ENCODE results near the gene LRP1. TPM values are rescaled to one million over a fixed set of nuclear protein-coding genes. Genes with fewer than 3 reads are reported as not detected.

The LRP1 gene
- total and polyA plus RNA-seq, 2 of the 4 experiments (the other 2 are of a cell fraction) = 73.1 to 142 TPM

DNA sequence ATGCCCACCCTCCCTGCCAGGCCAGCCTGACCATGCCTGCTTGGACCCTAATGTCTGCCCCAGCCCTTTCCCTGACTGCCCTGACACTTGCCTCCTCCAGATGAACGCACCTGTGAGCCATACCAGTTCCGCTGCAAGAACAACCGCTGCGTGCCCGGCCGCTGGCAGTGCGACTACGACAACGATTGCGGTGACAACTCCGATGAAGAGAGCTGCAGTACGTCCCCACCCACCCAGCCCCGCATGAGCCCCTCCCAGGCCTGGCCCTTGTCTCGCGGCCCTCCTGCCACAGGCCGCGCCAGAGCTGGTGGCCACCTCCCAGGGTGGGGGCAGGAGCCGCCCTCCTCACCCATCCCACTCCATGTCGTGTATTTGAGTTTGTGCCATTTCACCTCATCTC lies 74.0 kb downstream of the LRP1 start:
- Histone ChIP-seq H4K8ac (ENCODE audit: low read depth in 2 of 2, low read length in 2 of 2) (no peak overlapping the region), H3K9me1 (ENCODE audit: insufficient read depth, low read length) (no peaks in the 10 kb centered on the region), H3K4ac (ENCODE audit: low read depth, low read length) (no peak overlapping the region), H3K9ac (ENCODE audit: low read depth, low read length) (no peak overlapping the region), H4K91ac (ENCODE audit: insufficient read depth, low read depth, low read length) (no peak overlapping the region), H3K27ac (ENCODE audit: insufficient read depth, low read length) (no peak overlapping the region), H3K14ac (replicated peaks; ENCODE audit: low read depth, low read length) (no peak overlapping the region), H2BK5ac (ENCODE audit: low read depth, low read length, poor library complexity, severe bottlenecking) (no peak overlapping the region), H2BK120ac (ENCODE audit: low read depth, low read length) (no peak overlapping the region), H2AK5ac (ENCODE audit: low read depth, low read length) (no peak overlapping the region), H4K20me1 (ENCODE audit: insufficient read depth, low read length) (peaks cover 8% of the 10 kb centered on the region), H2AK9ac (replicated peaks; ENCODE audit: low read depth, low read length, poor library complexity) (no peak overlapping the region), H3K4me2 (ENCODE audit: low read depth, low read length) (no peak overlapping the region), H3K4me1 (ENCODE audit: control insufficient read depth, insufficient read depth, low read length) (no peaks in the 10 kb centered on the region), H3K36me3 (ENCODE audit: control insufficient read depth, insufficient read depth, low read length) (peaks cover 96% of the 10 kb centered on the region), H3K79me1 (ENCODE audit: low read depth in 1 of 2, low read length in 2 of 2) (peaks cover 4 to 11% of the 10 kb centered on the region in 2 experiments; a peak in 2 of 4 replicates), H3K56ac (ENCODE audit: extremely low read depth, insufficient read depth, low read length) (no peak overlapping the region), H3K27me3 (ENCODE audit: control insufficient read depth, insufficient read depth, low read length) (no peaks in the 10 kb centered on the region), H3K9me3 (ENCODE audit: control insufficient read depth, insufficient read depth, low read length) (no peaks in the 10 kb centered on the region), H3K4me3 (ENCODE audit: insufficient read depth, low read depth, low read length) (no peak overlapping the region), H2BK20ac (ENCODE audit: low read depth, low read length) (no peak overlapping the region), H2AFZ (replicated peaks; ENCODE audit: low read length, poor library complexity) (no peak overlapping the region), H2BK15ac (ENCODE audit: low read depth, low read length) (no peak overlapping the region), H3K23ac (ENCODE audit: low read depth, low read length) (no peak overlapping the region), H3K18ac (ENCODE audit: low read depth, low read length) (no peak overlapping the region), H4K5ac (ENCODE audit: low read depth, low read length) (no peak overlapping the region)
- WGBS, 2 experiments (ENCODE audit: extremely low coverage in 2 of 2, insufficient read length in 1 of 2) = 85% methylated on average over 5 of the region's 19 CpGs; no CpG with 5 or more reads in 1 of the 2 experiments
- ATAC-seq (ENCODE audit: low read depth) (no peak), DNase-seq (no peak)
- TF ChIP-seq RAD21 (IDR thresholded peaks at IDR 0.05; ENCODE audit: low read length) = no peak
- no peak for TF ChIP-seq CEBPB (IDR thresholded peaks at IDR 0.05; ENCODE audit: low read depth, low read length)
- TF ChIP-seq SMC3 (IDR thresholded peaks at IDR 0.05; ENCODE audit: low read depth, low read length) = no peak
- TF ChIP-seq, protein P1, sequence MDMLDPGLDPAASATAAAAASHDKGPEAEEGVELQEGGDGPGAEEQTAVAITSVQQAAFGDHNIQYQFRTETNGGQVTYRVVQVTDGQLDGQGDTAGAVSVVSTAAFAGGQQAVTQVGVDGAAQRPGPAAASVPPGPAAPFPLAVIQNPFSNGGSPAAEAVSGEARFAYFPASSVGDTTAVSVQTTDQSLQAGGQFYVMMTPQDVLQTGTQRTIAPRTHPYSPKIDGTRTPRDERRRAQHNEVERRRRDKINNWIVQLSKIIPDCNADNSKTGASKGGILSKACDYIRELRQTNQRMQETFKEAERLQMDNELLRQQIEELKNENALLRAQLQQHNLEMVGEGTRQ (IDR thresholded peaks at IDR 0.05; ENCODE audit: low read depth, low read length) = no peak
- ChIA-PET CTCF (no interaction called here), POLR2A (ENCODE audit: unreplicated experiment) (no interaction called here)
- no TSS peak for BruUV-seq (replicated peaks)
- dilution Hi-C loops (cut with HindIII; ENCODE audit: low sequenced_read_pairs, unreplicated experiment) = no loop called here
- intact Hi-C loops (cut with micrococcal nuclease) = no loop called here
- in situ Hi-C loops (cut with MboI; ENCODE audit: low sequenced_read_pairs) = no loop called here

Data from IMR-90 (cell line).